ENCODE results near the gene GET4.

GET4 gene

GRCh38 chr7:876077-876971 is at the start of gene GET4:
TSS of gene GET4 (plus strand) at chr7:876554. CDS start at chr7:876646, 92 bp downstream.
- peak within 1 kb of the TSS; percentile 74 to 85 for H3K9ac ChIP-seq (ENCODE audit: low read depth in 1 of 2, low read length in 2 of 2)

GRCh38 chr7:828793-829561 is 47.4 kb upstream of the GET4 start:
- H3K4me1 ChIP-seq (ENCODE audit: control insufficient read depth in 2 of 2, insufficient read depth in 2 of 2, low read length in 2 of 2) = peaks cover 17 to 24% of the 10 kb centered on the region in 2 donors
- H3K27ac ChIP-seq (ENCODE audit: low read depth in 2 of 2, low read length in 2 of 2) = no peak overlapping the region
- no peak overlapping the region for H3K9ac ChIP-seq (ENCODE audit: low read depth in 1 of 2, low read length in 2 of 2)

More at GRCh38 chr7:876077-876971, at the start of gene GET4:
- Histone ChIP-seq H3K4me1 (ENCODE audit: control insufficient read depth in 2 of 2, insufficient read depth in 2 of 2, low read length in 2 of 2) (peaks cover 12 to 13% of the 10 kb centered on the region in 2 donors), H3K4me3 (ENCODE audit: low read length in 2 of 2) (peak within 1 kb of the TSS; percentile 85 to 95), H3K27ac (ENCODE audit: low read depth in 2 of 2, low read length in 2 of 2) (peak within 1 kb of the TSS; percentile 89), H3K9me3 (ENCODE audit: control insufficient read depth in 2 of 2, low read length in 2 of 2) (no peaks in the 10 kb centered on the region), H3K27me3 (ENCODE audit: control insufficient read depth in 2 of 2, insufficient read depth in 2 of 2, low read length in 2 of 2) (no peaks in the 10 kb centered on the region), H3K36me3 (ENCODE audit: control insufficient read depth in 2 of 2, insufficient read depth in 2 of 2, low read length in 2 of 2) (peaks cover 14 to 20% of the 10 kb centered on the region in 2 donors)

GRCh38 chr7:830069-830468 is 46.3 kb upstream of the GET4 start:
- H3K27me3 ChIP-seq (ENCODE audit: control insufficient read depth in 2 of 2, insufficient read depth in 2 of 2, low read length in 2 of 2) = no peaks in the 10 kb centered on the region
- H3K9ac ChIP-seq (ENCODE audit: low read depth in 1 of 2, low read length in 2 of 2) = no peak overlapping the region
- H3K36me3 ChIP-seq (ENCODE audit: control insufficient read depth in 2 of 2, insufficient read depth in 2 of 2, low read length in 2 of 2) = peaks cover 0 to 5% of the 10 kb centered on the region in 2 donors
- peaks cover 17 to 22% of the 10 kb centered on the region in 2 donors for H3K4me1 ChIP-seq (ENCODE audit: control insufficient read depth in 2 of 2, insufficient read depth in 2 of 2, low read length in 2 of 2)
- peak overlapping the region in 1 of 2 donors; percentile 23 for H3K27ac ChIP-seq (ENCODE audit: low read depth in 2 of 2, low read length in 2 of 2)
- no peaks in the 10 kb centered on the region for H3K9me3 ChIP-seq (ENCODE audit: control insufficient read depth in 2 of 2, low read length in 2 of 2)
- no peak overlapping the region for H3K4me3 ChIP-seq (ENCODE audit: low read length in 2 of 2)

More at GRCh38 chr7:828793-829561, 47.4 kb upstream of the GET4 start:
- Histone ChIP-seq H3K36me3 (ENCODE audit: control insufficient read depth in 2 of 2, insufficient read depth in 2 of 2, low read length in 2 of 2) (peaks cover 0 to 2% of the 10 kb centered on the region in 2 donors), H3K27me3 (ENCODE audit: control insufficient read depth in 2 of 2, insufficient read depth in 2 of 2, low read length in 2 of 2) (no peaks in the 10 kb centered on the region), H3K9me3 (ENCODE audit: control insufficient read depth in 2 of 2, low read length in 2 of 2) (no peaks in the 10 kb centered on the region), H3K4me3 (ENCODE audit: low read length in 2 of 2) (no peak overlapping the region)

GRCh38 chr7:831596-832166 is 44.7 kb upstream of the GET4 start:
- H3K9ac ChIP-seq (ENCODE audit: low read depth in 1 of 2, low read length in 2 of 2) = peak overlapping the region; percentile 9 to 49
- H3K9me3 ChIP-seq (ENCODE audit: control insufficient read depth in 2 of 2, low read length in 2 of 2) = no peaks in the 10 kb centered on the region
- peak overlapping the region; percentile 69 to 75 for H3K27ac ChIP-seq (ENCODE audit: low read depth in 2 of 2, low read length in 2 of 2)
- H3K4me1 ChIP-seq (ENCODE audit: control insufficient read depth in 2 of 2, insufficient read depth in 2 of 2, low read length in 2 of 2) = peaks cover 27 to 34% of the 10 kb centered on the region in 2 donors
- peaks cover 0 to 10% of the 10 kb centered on the region in 2 donors for H3K36me3 ChIP-seq (ENCODE audit: control insufficient read depth in 2 of 2, insufficient read depth in 2 of 2, low read length in 2 of 2)
- H3K4me3 ChIP-seq (ENCODE audit: low read length in 2 of 2) = peak overlapping the region; percentile 11 to 52
- H3K27me3 ChIP-seq (ENCODE audit: control insufficient read depth in 2 of 2, insufficient read depth in 2 of 2, low read length in 2 of 2) = no peaks in the 10 kb centered on the region

- Histone ChIP-seq H3K9me3 (ENCODE audit: control insufficient read depth in 2 of 2, low read length in 2 of 2) (no peaks in the 10 kb centered on the region), H3K36me3 (ENCODE audit: control insufficient read depth in 2 of 2, insufficient read depth in 2 of 2, low read length in 2 of 2) (peaks cover 5 to 10% of the 10 kb centered on the region in 2 donors), H3K4me1 (ENCODE audit: control insufficient read depth in 2 of 2, insufficient read depth in 2 of 2, low read length in 2 of 2) (peaks cover 27 to 35% of the 10 kb centered on the region in 2 donors), H3K27me3 (ENCODE audit: control insufficient read depth in 2 of 2, insufficient read depth in 2 of 2, low read length in 2 of 2) (no peaks in the 10 kb centered on the region), H3K4me3 (ENCODE audit: low read length in 2 of 2) (peak within 1 kb of the TSS; percentile 11 to 52), H3K27ac (ENCODE audit: low read depth in 2 of 2, low read length in 2 of 2) (peak within 1 kb of the TSS; percentile 69 to 75), H3K9ac (ENCODE audit: low read depth in 1 of 2, low read length in 2 of 2) (peak within 1 kb of the TSS; percentile 9 to 49)
Observed at GRCh38 chr7:832167-832967, 44.0 kb upstream of the GET4 start, which contains the start of gene SUN1. TSS of gene SUN1 (plus strand) at chr7:832476. CDS start at chr7:832525, 49 bp downstream.

GRCh38 chr7:832968-833424 is 43.4 kb upstream of the GET4 start:
- H3K4me1 ChIP-seq (ENCODE audit: control insufficient read depth in 2 of 2, insufficient read depth in 2 of 2, low read length in 2 of 2) = peaks cover 27 to 35% of the 10 kb centered on the region in 2 donors
- no peaks in the 10 kb centered on the region for H3K9me3 ChIP-seq (ENCODE audit: control insufficient read depth in 2 of 2, low read length in 2 of 2)
- H3K27ac ChIP-seq (ENCODE audit: low read depth in 2 of 2, low read length in 2 of 2) = peak overlapping the region in 1 of 2 donors; percentile 69
- no peak overlapping the region for H3K4me3 ChIP-seq (ENCODE audit: low read length in 2 of 2)
- H3K9ac ChIP-seq (ENCODE audit: low read depth in 1 of 2, low read length in 2 of 2) = no peak overlapping the region
- peaks cover 5 to 15% of the 10 kb centered on the region in 2 donors for H3K36me3 ChIP-seq (ENCODE audit: control insufficient read depth in 2 of 2, insufficient read depth in 2 of 2, low read length in 2 of 2)
- H3K27me3 ChIP-seq (ENCODE audit: control insufficient read depth in 2 of 2, insufficient read depth in 2 of 2, low read length in 2 of 2) = no peaks in the 10 kb centered on the region

- Histone ChIP-seq H3K9ac (ENCODE audit: low read depth in 1 of 2, low read length in 2 of 2) (no peak overlapping the region), H3K4me3 (ENCODE audit: low read length in 2 of 2) (no peak overlapping the region), H3K27ac (ENCODE audit: low read depth in 2 of 2, low read length in 2 of 2) (no peak overlapping the region), H3K4me1 (ENCODE audit: control insufficient read depth in 2 of 2, insufficient read depth in 2 of 2, low read length in 2 of 2) (peaks cover 27 to 35% of the 10 kb centered on the region in 2 donors), H3K36me3 (ENCODE audit: control insufficient read depth in 2 of 2, insufficient read depth in 2 of 2, low read length in 2 of 2) (peaks cover 6 to 15% of the 10 kb centered on the region in 2 donors), H3K27me3 (ENCODE audit: control insufficient read depth in 2 of 2, insufficient read depth in 2 of 2, low read length in 2 of 2) (no peaks in the 10 kb centered on the region), H3K9me3 (ENCODE audit: control insufficient read depth in 2 of 2, low read length in 2 of 2) (no peaks in the 10 kb centered on the region)
Observed at GRCh38 chr7:833601-834258, 42.6 kb upstream of the GET4 start.

GRCh38 chr7:834277-834676 is 42.1 kb upstream of the GET4 start:
- Histone ChIP-seq H3K36me3 (ENCODE audit: control insufficient read depth in 2 of 2, insufficient read depth in 2 of 2, low read length in 2 of 2) (peaks cover 11 to 21% of the 10 kb centered on the region in 2 donors), H3K27ac (ENCODE audit: low read depth in 2 of 2, low read length in 2 of 2) (no peak overlapping the region), H3K9me3 (ENCODE audit: control insufficient read depth in 2 of 2, low read length in 2 of 2) (no peaks in the 10 kb centered on the region), H3K4me1 (ENCODE audit: control insufficient read depth in 2 of 2, insufficient read depth in 2 of 2, low read length in 2 of 2) (peaks cover 27 to 35% of the 10 kb centered on the region in 2 donors), H3K4me3 (ENCODE audit: low read length in 2 of 2) (no peak overlapping the region), H3K27me3 (ENCODE audit: control insufficient read depth in 2 of 2, insufficient read depth in 2 of 2, low read length in 2 of 2) (no peaks in the 10 kb centered on the region), H3K9ac (ENCODE audit: low read depth in 1 of 2, low read length in 2 of 2) (no peak overlapping the region)

GRCh38 chr7:835021-835420 is 41.3 kb upstream of the GET4 start:
- Histone ChIP-seq H3K27me3 (ENCODE audit: control insufficient read depth in 2 of 2, insufficient read depth in 2 of 2, low read length in 2 of 2) (no peaks in the 10 kb centered on the region), H3K36me3 (ENCODE audit: control insufficient read depth in 2 of 2, insufficient read depth in 2 of 2, low read length in 2 of 2) (peaks cover 13 to 26% of the 10 kb centered on the region in 2 donors), H3K4me1 (ENCODE audit: control insufficient read depth in 2 of 2, insufficient read depth in 2 of 2, low read length in 2 of 2) (peaks cover 27 to 35% of the 10 kb centered on the region in 2 donors), H3K27ac (ENCODE audit: low read depth in 2 of 2, low read length in 2 of 2) (no peak overlapping the region), H3K4me3 (ENCODE audit: low read length in 2 of 2) (no peak overlapping the region), H3K9ac (ENCODE audit: low read depth in 1 of 2, low read length in 2 of 2) (no peak overlapping the region), H3K9me3 (ENCODE audit: control insufficient read depth in 2 of 2, low read length in 2 of 2) (no peaks in the 10 kb centered on the region)

All from mucosa of rectum (tissue), 2 donors.